HG03439 (cell line): Measurements from ENCODE around the gene PALS1.
A peak's percentile ranks its signal among the peaks of the same experiment; 100 is the strongest.

Experiments
- ATAC-seq: cut with Tn5 transposase; IDR thresholded peaks from one replicate; pipeline ENCODE4 v1.9.1; 2021; ENCODE audit warnings: mild to moderate bottlenecking, moderate library complexity; ENCODE audit not compliant: unreplicated experiment

Gene PALS1

GRCh38 chr14:67241411-67242167, at the start of gene PALS1:
Gene PALS1 (plus strand): TSS chr14:67241435. CDS start chr14:67279171, 37,736 bp downstream.
- ATAC-seq: peak; percentile 45

- no peak for ATAC-seq
Observed at GRCh38 chr14:67191768-67192290, 49.4 kb upstream of the PALS1 start.

GRCh38 chr14:67192366-67192765, 48.9 kb upstream of the PALS1 start:
- ATAC-seq: no peak

- ATAC-seq: no peak
Observed at GRCh38 chr14:67195279-67195678, 46.0 kb upstream of the PALS1 start.

- ATAC-seq: no peak
Observed at GRCh38 chr14:67199016-67199415, 42.2 kb upstream of the PALS1 start.

GRCh38 chr14:67207810-67208209, 33.4 kb upstream of the PALS1 start:
- no peak for ATAC-seq

GRCh38 chr14:67218126-67218525, 23.1 kb upstream of the PALS1 start:
- no peak for ATAC-seq

GRCh38 chr14:67221248-67221981, 19.8 kb upstream of the PALS1 start:
- ATAC-seq: no peak

- ATAC-seq: no peak
Observed at GRCh38 chr14:67221982-67222328, 19.3 kb upstream of the PALS1 start.

- ATAC-seq: no peak
Observed at GRCh38 chr14:67225523-67225922, 15.7 kb upstream of the PALS1 start.

GRCh38 chr14:67228325-67228984, 12.8 kb upstream of the PALS1 start:
- no peak for ATAC-seq

GRCh38 chr14:67232066-67232465, 9.2 kb upstream of the PALS1 start:
- ATAC-seq: no peak

- ATAC-seq: no peak
Observed at GRCh38 chr14:67232621-67233020, 8.6 kb upstream of the PALS1 start.

GRCh38 chr14:67237591-67237990, 3.6 kb upstream of the PALS1 start:
- ATAC-seq: no peak

GRCh38 chr14:67239582-67239981, 1.7 kb upstream of the PALS1 start:
- no peak for ATAC-seq

GRCh38 chr14:67240168-67240932, 885 bp upstream of the PALS1 start:
- ATAC-seq: peak; percentile 2

GRCh38 chr14:67240978-67241410, 241 bp upstream of the PALS1 start:
- ATAC-seq: peak; percentile 91

- no peak for ATAC-seq
Observed at GRCh38 chr14:67242168-67242420, 859 bp downstream of the PALS1 start.

GRCh38 chr14:67245104-67245503, 3.9 kb downstream of the PALS1 start:
- no peak for ATAC-seq

- ATAC-seq: no peak
Observed at GRCh38 chr14:67251573-67252226, 10.5 kb downstream of the PALS1 start.
